ENCODE measurements around the gene SLC5A1. TPM values are rescaled to one million over a fixed set of nuclear protein-coding genes. Genes with fewer than 3 reads are reported as not detected.

Gene SLC5A1
- 1 to 10 TPM in 1 of 4 donors, under 1 TPM in 3; 0.32 to 1.2 (median 0.44) TPM for polyA plus RNA-seq (ENCODE audit: insufficient read length in 4 of 4)

DNA sequence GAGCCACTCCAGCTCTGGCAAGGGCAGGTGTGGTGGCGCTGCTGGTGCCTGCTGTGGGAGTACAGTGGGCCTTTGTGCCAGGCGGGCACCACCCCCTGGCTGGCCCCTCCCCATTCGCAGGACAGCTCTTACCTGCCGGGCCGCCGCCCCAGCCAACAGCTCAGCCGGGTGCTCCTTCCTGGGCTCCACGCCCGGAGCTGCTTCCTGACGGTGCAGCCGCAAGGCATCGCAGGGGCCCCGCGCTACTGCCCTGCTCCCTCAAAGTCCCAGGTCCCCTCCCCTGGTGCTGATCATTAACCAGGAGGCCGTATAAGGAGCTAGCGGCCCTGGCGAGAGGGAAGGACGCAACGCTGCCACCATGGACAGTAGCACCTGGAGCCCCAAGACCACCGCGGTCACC is at the start of gene SLC5A1:
Gene SLC5A1, plus strand, starts transcription at position 338 of the 400 bp plus-strand sequence. Its CDS starts 21 bp downstream, at position 359.
- no peak for DNase-seq (ENCODE audit: low read depth in 4 of 4, low spot score in 2 of 4)

DNA sequence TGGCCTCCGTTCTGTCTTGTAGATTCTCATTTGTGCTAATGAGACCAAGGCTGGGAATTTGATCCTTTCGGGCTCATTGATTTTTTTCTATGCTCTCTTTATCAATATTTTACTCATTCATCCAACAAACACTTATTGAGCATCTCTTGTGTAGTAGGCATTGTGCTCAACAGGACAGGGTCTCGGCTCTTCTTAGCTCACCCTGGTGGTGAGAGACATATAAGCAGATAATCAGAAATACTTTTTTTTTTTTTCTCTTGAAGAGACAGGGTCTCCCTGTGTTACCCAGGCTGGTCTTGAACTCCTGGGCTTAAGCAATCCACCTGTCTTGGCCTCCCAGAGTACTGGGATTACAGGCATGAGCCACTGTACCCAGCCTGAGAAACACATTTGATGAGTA is 48.0 kb upstream of the SLC5A1 start:
- DNase-seq (ENCODE audit: low read depth in 4 of 4, low spot score in 2 of 4), result no peak

DNA sequence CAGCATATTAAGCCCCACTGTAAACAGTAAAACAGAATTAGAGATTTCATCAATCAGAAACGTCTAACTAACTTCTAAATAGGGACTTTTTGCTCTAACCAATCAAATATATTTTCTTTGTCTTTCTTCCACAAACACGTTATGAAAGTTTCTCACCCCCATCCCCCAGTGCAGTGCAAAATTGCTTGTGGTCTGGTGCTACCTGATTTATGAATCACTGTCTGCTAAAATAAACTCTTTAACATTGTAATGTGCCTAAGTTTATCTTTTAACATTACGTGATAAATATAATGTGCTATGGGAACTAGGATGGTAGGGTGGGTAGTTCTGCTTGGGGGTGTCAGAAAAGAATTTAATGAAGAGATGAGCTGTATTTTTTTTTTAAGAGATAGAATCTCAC is 47.3 kb upstream of the SLC5A1 start:
- no peak for DNase-seq (ENCODE audit: low read depth in 4 of 4, low spot score in 2 of 4)

DNA sequence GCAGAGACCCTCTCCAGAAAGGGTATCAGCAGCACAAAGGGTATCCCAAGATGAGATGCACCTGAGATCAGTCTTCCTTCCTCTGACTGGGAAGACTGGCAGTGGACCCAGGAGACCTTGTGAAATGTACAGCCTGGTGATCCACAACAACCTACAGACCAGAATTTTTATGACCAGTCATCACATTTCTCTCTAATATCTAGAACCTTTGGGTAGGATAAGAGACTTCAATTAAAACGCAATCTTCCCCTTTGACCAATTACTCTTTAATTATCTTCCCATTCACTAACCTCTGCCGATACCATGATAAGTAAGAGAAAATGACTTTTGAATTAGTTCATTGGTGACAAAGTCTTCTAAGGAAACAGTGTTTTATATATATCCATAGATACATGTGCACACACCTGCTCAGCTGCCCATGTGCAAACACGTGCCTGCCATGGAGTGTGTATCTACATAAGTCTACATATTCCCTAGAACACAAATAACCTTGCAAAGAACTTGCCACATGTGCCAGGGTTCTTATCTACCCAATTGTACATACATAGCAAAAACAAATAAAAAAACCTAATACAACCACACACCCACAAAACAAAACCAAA is 44.2 kb upstream of the SLC5A1 start:
- DNase-seq (ENCODE audit: low read depth in 4 of 4, low spot score in 2 of 4), result no peak

DNA sequence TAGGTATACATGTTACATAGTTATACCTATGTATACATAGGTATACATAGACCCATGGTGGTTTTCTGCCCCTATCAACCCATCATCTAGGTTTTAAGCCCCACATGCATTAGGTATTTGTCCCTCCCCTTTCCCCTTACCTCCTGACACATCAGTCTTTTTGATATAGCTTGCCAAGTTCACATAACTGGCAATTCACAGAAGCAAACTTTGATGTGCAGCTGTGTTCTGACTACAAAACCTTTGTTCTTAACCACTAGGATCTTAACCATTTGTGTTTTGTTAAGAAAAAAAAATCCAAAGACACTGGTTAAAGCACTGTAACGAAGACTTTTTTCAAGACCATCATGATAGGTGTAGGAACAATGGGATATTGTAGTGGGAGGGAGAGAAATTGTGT is 42.9 kb upstream of the SLC5A1 start:
- no peak for DNase-seq (ENCODE audit: low read depth in 4 of 4, low spot score in 2 of 4)

DNA sequence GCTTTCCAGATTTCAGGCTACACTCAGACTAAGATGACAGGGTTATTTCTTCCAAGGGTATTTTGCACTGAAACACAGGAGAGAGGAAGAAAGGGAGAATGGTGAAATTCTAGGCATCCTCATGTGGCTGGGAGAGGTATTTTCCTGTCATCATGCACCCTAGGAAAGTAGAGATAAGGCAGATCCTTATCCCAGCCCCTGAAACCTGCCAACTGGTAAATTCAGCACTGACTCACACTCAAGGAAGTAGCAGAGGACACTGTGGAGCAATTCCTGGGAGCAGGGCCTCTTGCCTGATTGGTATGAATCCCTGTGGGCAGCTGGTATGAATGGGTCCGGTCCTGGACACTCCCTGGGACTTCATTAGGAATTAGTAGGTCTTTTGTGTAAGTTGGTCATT is 37.6 kb upstream of the SLC5A1 start:
- no peak for DNase-seq (ENCODE audit: low read depth in 4 of 4, low spot score in 2 of 4)

DNA sequence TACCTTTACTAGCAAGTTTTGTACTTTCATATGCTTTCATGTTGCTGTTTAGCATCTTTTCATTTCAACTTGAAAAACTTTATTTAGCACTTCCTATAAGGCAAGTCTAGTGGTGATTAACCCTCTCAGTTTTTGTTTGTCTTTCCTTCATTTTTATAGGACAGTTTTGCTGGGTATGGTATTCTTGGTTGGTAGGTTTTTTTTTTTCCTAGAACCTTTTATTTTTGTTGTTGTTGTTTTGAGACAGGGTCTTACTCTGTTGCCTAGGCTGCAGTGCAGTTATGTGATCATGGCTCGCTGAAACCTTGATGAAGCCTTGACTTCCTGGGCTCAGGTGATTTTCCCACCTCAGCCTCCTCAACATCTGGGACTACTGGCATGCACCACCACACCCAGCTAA is 29.9 kb upstream of the SLC5A1 start:
- no peak for DNase-seq (ENCODE audit: low read depth in 4 of 4, low spot score in 2 of 4)

DNA sequence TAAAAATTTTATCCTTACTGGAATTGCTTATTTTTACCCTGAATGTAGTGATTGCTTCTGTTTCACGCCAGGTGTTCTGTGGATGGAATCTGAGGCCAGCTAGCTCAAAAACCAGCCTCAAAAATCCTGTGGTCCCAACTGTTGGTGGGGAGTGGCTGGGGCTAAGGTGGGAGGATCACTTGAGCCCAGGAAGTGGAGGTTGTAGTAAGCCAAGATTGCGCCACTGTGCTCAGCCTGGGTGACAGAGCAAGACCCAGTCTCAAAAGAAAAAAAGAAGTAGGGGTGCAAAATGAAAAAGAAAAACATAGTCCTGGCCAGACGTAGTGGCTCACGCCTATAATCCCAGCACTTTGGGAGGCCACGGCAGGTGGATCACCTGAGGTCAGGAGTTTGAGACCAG is 27.0 kb upstream of the SLC5A1 start:
- DNase-seq (ENCODE audit: low read depth in 4 of 4, low spot score in 2 of 4), result no peak

DNA sequence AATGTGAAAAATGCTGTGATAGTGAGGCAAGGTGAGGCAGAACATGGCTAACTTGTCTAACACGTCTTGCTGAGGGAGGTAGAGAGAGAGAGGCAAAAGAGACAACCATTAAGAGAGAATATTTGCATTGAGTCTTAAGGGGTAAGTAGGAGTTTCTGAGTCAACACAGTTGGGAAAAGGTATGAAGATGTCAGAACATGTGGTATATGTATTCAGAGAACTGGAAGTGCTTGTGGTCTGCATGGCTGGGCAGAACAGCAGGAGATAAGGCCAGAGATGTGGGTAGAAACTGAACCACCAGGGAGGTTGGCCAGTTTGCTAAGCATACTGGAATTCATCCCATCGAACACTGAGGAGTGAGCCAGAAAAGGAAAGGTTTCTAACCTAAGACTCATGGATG is 25.0 kb upstream of the SLC5A1 start:
- no peak for DNase-seq (ENCODE audit: low read depth in 4 of 4, low spot score in 2 of 4)

DNA sequence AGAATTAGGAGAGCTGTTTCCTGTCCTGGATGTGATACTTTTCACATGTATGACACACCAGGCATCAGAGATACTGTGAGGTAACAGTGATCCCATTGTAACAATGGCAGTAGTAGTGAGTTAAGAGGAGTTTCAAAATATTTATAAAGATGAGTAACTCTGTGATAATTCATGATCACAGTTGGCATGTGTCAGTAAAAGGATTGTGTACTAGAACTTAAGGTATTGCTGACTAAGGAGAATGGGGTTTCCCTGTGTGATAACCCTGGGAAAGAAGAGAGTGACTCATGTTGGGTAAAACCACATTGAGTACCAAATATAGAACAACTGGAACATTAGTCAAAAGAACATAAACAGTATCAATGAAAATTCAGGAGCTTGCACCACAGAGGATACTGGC is 22.9 kb upstream of the SLC5A1 start:
- DNase-seq (ENCODE audit: low read depth in 4 of 4, low spot score in 2 of 4), result no peak

DNA sequence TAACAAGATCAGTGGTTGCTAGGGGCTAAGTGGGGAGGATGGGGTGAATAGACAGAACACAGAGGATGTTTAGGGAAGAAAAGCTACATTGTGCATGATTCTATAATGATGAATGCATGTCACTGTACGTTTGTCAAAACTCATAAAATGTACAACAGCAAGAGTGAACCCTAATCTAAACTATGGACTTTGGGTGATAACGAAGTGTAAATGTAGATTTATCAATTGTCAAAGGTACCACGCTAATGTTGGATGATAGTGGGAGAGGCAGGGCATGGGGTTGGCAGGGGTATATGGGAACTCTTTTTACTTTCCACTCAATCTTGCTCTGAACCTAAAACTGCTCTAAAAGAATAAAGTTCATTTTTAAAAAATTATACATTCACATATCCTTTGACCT is 21.3 kb upstream of the SLC5A1 start:
- no peak for DNase-seq (ENCODE audit: low read depth in 4 of 4, low spot score in 2 of 4)

DNA sequence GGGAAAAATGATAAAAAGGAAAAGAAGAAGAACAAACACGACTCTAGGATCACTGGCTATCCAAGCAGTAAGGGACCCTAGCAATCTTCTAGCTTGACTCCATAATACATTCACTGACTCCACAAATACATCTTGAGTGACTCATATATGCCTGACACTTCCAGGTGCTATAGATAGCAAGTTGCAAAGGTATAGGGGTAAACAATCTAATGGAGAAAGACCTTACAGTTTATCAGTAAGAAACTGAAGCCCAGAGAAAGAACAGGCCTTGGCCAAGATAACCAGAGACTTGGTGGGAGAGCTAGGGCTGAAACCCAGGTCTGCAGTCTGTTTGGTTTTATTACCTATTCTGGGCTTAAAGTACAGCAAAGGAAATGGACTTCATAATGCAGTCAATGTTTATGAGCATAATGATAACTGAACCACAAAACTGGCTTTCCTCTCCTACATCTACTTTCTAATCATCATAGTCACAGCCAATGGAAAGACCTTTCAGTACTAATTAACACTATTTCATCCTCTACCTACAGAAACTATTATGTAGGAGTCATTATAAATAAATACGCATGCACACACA is 19.7 kb upstream of the SLC5A1 start:
- DNase-seq (ENCODE audit: low read depth in 4 of 4, low spot score in 2 of 4), result no peak

DNA sequence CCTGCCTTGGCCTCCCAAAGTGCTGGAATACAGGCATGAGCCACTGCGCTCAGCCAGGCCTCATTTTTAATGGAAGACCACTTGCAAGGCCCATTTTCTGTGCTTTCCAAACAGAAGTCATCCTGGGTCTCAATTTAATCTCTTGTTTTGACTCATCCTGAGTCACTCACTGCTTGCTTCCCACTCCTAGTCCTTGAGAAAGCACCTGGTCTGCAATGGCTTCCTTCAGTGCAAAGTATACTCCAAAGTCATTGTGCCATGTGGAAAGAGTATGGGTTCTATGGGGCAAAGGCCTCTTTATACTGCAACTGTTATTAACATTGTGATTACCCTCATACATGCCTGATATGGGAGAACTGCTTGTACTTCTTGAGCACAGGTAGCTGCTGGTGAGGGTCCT is 18.3 kb upstream of the SLC5A1 start:
- no peak for DNase-seq (ENCODE audit: low read depth in 4 of 4, low spot score in 2 of 4)

DNA sequence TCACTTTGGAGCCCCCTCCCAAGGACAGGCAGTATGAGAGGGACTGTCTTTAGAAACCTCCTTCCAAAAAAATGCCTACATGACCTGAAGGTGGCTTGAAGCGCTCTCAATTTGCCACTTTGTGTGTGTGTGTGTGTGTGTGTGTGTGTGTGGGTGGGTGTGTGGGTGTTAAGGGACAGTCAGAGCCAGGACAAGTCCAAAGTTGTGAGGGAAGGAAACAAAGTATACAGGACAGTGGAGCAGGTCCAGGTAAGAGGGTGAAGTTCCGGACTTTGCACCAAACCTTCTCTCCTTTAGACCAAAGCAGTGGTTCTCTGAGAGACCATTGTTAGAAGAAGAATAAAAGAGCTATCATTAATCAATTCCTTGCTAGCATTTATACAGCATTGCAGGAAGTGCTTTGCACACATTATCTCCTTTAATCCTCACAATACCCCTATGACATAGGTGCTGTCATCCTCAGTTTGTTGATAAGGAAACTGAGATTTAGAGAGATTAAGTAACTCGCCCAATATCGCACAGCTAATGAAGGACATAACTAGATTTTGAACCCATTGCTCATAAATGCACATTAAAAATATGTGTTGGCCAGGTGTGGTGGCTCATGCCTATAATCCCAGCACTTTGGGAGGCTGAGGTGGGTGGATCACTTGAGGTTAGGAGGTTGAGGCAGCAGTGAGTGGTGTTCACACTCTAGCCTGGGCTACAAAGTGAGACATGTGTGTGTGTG is 12.4 kb upstream of the SLC5A1 start:
- no peak for DNase-seq (ENCODE audit: low read depth in 4 of 4, low spot score in 2 of 4)

DNA sequence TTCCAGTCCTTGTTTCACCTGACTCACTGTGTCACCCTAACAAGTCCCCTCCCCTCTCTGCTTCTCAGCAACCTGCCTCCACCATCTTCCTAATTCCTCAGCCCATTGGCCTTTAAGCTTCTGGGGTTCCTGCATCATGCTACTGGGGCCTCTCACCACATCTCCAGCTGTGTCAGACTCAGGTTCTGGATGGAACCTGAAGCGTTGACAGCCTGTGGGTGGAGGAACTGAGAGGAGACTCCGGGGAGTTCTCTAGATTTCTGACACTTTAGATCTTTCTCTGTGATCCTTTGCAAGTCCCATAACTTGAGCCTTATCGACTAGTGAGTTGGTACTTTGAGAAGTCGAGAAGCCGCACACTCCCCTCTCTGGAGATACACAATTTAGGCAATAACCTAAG is 11.6 kb upstream of the SLC5A1 start:
- no peak for DNase-seq (ENCODE audit: low read depth in 4 of 4, low spot score in 2 of 4)

DNA sequence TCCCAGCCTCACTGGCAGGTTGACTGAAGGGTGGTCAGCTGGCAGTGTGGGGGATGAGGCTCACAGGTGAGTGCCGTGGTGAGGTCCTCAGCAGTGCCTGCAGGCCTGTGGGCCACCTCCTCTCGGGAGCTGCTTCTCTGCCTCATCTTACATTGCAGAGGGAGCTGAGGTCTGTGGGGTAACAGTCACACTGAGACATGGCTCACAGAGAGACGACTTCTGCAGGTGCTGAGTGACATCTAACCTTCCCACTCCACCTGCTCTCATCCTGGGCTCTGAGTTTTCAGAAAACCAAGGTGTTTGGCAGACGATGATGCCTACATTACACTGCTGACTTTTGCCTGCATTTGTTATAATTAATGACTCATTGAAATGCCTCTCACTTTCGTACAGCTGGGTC is 8.8 kb upstream of the SLC5A1 start:
- no peak for DNase-seq (ENCODE audit: low read depth in 4 of 4, low spot score in 2 of 4)

DNA sequence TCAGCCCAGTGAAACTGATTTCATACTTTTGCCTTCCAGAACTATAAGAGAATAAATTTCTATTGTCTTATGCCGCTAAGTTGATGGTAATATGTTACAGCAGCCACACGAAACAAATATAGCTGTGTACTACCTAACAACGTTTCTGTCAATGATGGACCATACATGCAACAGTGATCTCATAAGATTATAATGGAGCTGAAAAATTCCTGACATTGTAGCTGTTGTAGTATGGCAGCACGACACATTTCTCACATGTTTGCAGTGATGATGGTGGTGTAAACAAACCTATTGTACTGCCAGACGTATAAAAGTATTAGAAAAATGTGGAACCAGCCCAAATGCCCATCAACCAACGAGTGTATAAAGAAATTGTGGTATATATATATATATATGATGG is 5.8 kb upstream of the SLC5A1 start:
- DNase-seq (ENCODE audit: low read depth in 4 of 4, low spot score in 2 of 4), result no peak

DNA sequence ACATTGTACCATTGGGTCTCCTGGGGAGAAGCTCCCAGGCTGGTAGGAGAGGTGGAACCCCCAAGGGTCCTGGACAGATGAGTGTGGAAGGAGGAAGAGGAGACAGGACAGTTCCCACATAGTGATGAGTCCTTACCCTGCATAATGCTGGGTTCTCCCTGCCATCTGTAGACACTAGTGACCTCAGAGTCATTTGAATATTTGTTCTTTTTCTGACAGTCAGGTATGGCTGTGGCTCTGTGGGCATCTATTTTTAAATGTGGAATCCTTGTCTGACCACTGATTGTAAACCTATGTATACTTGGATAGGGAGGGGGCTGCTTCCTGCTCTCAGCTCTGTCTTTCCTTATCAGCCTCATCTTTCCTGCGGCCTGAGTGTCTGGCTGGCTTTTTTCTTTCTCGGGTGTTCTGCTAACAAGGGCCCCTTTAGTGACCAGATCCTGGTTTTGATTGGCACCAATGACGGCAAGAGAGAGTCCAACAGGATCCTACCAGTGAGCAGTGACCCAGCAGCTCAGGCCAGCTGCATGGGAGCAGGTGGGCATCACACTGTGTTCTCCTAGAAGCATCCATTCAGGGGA is 2.6 kb upstream of the SLC5A1 start:
- DNase-seq (ENCODE audit: low read depth in 4 of 4, low spot score in 2 of 4), result no peak

DNA sequence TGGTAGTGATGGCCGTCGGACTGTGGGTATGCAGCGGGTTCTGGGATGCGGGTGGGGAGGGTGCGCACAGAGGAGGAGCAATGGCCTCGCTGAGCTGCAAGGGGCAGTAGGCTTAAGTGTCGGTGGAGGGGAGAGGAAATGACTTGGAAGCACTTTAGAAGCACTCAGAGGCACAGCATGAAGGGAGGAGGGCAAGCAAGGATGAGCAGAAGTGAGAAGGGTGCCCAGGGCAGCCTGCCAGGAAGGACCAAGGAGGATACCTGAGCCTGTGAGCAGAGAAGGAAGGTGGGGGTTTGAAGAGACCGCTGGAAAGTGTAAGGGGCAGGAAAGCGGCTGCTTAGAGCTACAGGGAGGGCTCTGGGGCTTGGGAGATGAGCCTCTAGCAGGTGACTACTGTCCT is 330 bp downstream of the SLC5A1 start:
- DNase-seq (ENCODE audit: low read depth in 4 of 4, low spot score in 2 of 4), result no peak

DNA sequence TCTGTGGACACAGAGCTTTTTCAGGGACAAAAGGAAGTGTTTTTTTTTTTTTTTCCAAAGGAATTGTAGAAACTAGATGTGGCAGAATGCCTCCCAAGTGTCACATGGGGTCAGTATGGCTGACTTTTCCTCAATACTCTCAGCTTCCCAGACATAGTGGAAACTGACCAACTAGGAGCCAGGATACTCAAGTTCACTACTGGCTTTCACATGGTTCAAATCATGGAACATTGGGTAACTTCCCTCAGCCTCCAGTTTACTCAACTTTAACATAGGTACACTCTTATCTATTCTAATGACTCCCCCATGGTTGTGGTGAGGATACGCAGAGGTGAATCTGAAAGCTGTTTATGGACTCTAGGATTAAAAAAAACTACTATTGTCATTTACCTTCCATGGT is 1.4 kb downstream of the SLC5A1 start:
- no peak for DNase-seq (ENCODE audit: low read depth in 4 of 4, low spot score in 2 of 4)

DNA sequence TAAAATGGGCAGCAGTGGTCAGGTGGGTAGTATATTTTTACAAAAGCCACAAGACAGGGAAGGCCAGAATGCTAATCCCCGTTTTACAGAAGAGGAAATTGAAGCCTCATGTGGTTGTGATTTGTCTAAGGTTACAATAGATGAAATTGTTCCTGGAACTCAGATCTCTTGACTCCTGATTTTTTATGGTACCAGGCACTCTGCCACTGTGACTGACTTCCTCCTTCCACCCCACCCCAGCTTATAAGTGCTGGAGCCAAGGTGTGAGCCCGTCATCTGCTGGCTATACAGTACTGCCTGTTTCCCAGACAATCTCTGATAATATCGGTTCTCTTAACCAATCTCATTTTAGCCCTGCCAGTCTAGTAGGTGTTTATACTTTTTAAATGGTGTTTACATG is 1.9 kb downstream of the SLC5A1 start:
- DNase-seq (ENCODE audit: low read depth in 4 of 4, low spot score in 2 of 4), result no peak

DNA sequence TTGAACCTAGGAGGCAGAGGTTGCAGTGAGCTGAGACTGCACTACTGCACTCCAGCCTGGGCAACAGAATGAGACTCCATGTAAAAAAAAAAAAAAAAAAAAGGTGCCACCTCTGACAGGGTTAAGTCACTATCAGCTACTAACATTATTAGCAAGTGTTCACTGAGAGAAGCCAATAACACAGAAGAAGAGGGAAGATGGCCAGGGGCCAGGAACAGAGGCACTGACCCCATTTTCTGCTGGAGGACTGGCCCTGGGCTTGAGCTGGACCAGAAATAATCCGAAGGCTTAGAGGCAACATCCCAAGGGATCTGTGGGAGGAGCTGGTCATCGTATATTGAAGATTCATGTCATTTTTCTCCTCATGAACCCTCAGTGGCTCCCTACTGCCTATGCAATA is 5.0 kb downstream of the SLC5A1 start:
- no peak for DNase-seq (ENCODE audit: low read depth in 4 of 4, low spot score in 2 of 4)

Data from left renal cortex interstitium (tissue), 4 donors.